AG04450 (cell line): ENCODE results near the gene IGSF9B. TPM values are rescaled to one million over a fixed set of nuclear protein-coding genes. Genes with fewer than 3 reads are reported as not detected.

ENCODE experiments used
- CTCF ChIA-PET: fragments of 300-600, 350-600 bp; formaldehyde crosslinking; extraction: SDS; loops from one replicate; lab custom pipeline; 2022; ENCODE audit warnings: antibody characterized with exemption, inconsistent platforms; lab: Charles Lee
- POLR2A ChIA-PET: fragments of 350-600 bp; formaldehyde crosslinking; extraction: SDS; loops from one replicate; lab custom pipeline; 2021; ENCODE audit warnings: antibody characterized with exemption, inconsistent platforms; lab: Yijun Ruan, JAX
- DNase-seq: peaks from one replicate; pipeline ENCODE4 v3.0.0-alpha.2; 2011; ENCODE audit warnings: low read depth, low spot score
- H3K27ac ChIP-seq: one replicate; pipeline ENCODE4 v1.5.1; 2012; ENCODE audit warnings: low read depth, low read length, control low read depth
- H3K27me3 ChIP-seq: one replicate; pipeline ENCODE4 v1.6.0; 2012; ENCODE audit warnings: low read length; ENCODE audit not compliant: control insufficient read depth, insufficient read depth
- H3K4me3 ChIP-seq: 2 replicates; pipeline ENCODE4 v1.5.1; 2011; ENCODE audit warnings: mild to moderate bottlenecking, low read depth, low read length, control low read depth
- H3K9me3 ChIP-seq: 2 replicates; pipeline ENCODE4 v1.5.1; 2012; ENCODE audit warnings: low read length; ENCODE audit not compliant: control insufficient read depth, insufficient read depth
- polyA plus RNA-seq: library from polyadenylated mRNA; depleted of rRNA; stranded (reverse); fragments of >200 nt; gene quantifications from 2 replicates; pipeline ENCODE4 v1.2.3, GENCODE V29; 2011
- TF ChIP-seq, protein P1 (sequence below): IDR thresholded peaks from 2 replicates; pipeline ENCODE4 v1.5.1; 2011; ENCODE audit warnings: low read depth, low read length, control low read depth, inconsistent platforms

The IGSF9B gene
- polyA plus RNA-seq, 1 experiment, result not detected

- H3K4me3 ChIP-seq, result no peak overlapping the region
- H3K27ac ChIP-seq, result no peak overlapping the region
- ChIA-PET POLR2A (interaction anchor here (1.1 kb wide), 1 partner anchor 11 kb away, joined by 3 read pairs; no protein-coding TSS in a partner anchor), CTCF (no interaction called here)
- no peak for DNase-seq
- peaks cover 18% of the 10 kb centered on the region for H3K9me3 ChIP-seq
- TF ChIP-seq, protein P1, sequence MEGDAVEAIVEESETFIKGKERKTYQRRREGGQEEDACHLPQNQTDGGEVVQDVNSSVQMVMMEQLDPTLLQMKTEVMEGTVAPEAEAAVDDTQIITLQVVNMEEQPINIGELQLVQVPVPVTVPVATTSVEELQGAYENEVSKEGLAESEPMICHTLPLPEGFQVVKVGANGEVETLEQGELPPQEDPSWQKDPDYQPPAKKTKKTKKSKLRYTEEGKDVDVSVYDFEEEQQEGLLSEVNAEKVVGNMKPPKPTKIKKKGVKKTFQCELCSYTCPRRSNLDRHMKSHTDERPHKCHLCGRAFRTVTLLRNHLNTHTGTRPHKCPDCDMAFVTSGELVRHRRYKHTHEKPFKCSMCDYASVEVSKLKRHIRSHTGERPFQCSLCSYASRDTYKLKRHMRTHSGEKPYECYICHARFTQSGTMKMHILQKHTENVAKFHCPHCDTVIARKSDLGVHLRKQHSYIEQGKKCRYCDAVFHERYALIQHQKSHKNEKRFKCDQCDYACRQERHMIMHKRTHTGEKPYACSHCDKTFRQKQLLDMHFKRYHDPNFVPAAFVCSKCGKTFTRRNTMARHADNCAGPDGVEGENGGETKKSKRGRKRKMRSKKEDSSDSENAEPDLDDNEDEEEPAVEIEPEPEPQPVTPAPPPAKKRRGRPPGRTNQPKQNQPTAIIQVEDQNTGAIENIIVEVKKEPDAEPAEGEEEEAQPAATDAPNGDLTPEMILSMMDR, result no peak
- peaks cover 2% of the 10 kb centered on the region for H3K27me3 ChIP-seq
Observed at GRCh38 chr11:133935551-133935910, 21.2 kb downstream of the IGSF9B start.

DNA sequence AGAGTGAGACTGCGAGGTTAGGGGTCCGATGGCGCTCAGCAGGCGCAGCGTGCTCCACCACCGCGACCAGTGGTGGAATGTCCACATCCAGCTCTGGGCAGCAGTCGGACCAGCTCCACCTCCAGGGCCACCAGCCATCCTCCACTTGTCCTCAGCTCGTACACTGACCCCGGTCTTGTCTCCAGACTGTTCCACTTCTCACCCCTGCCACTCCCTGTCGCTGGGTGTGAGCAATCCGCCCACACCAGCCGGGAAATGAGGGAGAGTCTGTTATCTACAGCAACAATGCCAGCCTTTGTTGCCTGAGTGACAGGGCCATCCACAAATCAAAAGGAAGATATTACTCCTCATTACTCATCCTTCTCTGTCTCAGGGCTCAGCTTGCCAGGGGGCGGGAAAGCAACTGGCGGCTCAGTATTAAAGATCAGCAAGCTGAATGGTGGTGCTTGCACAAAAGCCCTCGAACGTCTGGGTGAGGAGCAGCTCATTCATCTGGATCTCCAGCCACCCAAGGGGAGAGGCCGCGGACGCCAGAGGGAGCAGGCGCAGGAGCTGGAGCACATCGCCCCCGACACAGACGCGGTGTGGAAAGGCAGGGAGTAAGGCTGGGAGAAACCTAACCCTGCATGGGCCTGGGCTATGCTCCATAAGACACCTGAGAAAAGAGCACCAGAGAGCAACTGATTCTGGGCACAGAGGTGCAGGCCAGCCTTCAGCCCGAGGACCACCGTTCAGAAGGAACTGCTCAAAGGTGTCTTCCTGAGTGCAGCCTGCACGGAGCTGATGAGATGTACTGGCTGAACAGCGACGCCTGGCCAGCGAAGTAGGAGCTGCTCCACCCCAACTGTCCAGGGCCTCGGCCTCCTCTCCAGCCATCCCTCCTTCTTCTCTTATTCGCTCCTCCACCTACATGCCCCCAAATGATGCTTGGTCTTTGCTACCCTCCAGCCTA, 21.9 kb downstream of the IGSF9B start:
- H3K27ac ChIP-seq, result no peak overlapping the region
- no peak for DNase-seq
- ChIA-PET CTCF (no interaction called here), POLR2A (interaction anchor here (1.1 kb wide), 1 partner anchor 11 kb away, joined by 3 read pairs; no protein-coding TSS in a partner anchor)
- peaks cover 11% of the 10 kb centered on the region for H3K9me3 ChIP-seq
- H3K4me3 ChIP-seq, result no peak overlapping the region
- TF ChIP-seq, protein P1, result no peak
- H3K27me3 ChIP-seq, result peaks cover 2% of the 10 kb centered on the region

DNA sequence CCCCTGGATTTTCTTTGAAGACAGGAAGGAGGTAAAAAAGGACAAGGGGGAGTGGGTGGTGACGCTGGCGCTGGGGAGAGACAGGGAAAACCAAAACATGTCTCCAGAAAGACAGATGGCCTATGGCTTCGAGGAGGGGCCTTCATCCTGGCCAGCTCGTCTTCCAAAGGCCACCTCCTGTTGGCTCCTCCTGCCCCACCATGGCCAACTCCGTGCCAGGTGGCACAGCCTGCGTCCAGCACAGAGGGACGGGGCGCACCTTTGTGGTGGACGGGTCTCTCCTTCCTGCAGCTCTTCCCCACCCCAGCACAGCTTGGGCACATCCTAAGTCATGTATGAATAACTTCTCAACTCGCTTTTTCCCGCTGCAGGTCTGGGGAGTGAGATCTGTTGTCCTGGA, 22.7 kb downstream of the IGSF9B start:
- no peak for DNase-seq
- Histone ChIP-seq H3K27ac (no peak overlapping the region), H3K4me3 (no peak overlapping the region), H3K9me3 (peaks cover 3% of the 10 kb centered on the region; the same call in 1 of the 2 replicates), H3K27me3 (peaks cover 2% of the 10 kb centered on the region)
- ChIA-PET CTCF (no interaction called here), POLR2A (interaction anchor here (0.7 kb wide), 1 partner anchor 84 kb away, joined by 4 read pairs; no protein-coding TSS in a partner anchor)
- TF ChIP-seq, protein P1, result no peak

GRCh38 chr11:133931449-133932060, 25.2 kb downstream of the IGSF9B start:
- ChIA-PET CTCF (interaction anchor here (0.9 kb wide), 1 partner anchor 248 kb away, joined by 4 read pairs; no protein-coding TSS in a partner anchor), POLR2A (no interaction called here)
- H3K27me3 ChIP-seq, result peaks cover 2% of the 10 kb centered on the region
- no peak for DNase-seq
- H3K9me3 ChIP-seq, result no peaks in the 10 kb centered on the region; the same call in 1 of the 2 replicates
- TF ChIP-seq, protein P1, result no peak
- H3K4me3 ChIP-seq, result no peak overlapping the region
- H3K27ac ChIP-seq, result no peak overlapping the region
